CD14-positive monocyte (primary cell): ENCODE results near the gene IL7R. TPM values are rescaled to one million over a fixed set of nuclear protein-coding genes. Genes with fewer than 3 reads are reported as not detected.

ENCODE experiments used
- DNase-seq, 3 donors: peaks; one replicate each; pipeline ENCODE4 v3.0.0-alpha.2; 2011 to 2022
- H2AFZ ChIP-seq: 2 replicates; pipeline ENCODE4 v1.6.0; 2012; ENCODE audit warnings: mild to moderate bottlenecking, low read depth, low read length, inconsistent platforms; ENCODE audit not compliant: insufficient read depth, poor library complexity, severe bottlenecking
- H3K27ac ChIP-seq, 2 donors: 1 replicate in 1 of 2; 2 replicates in 1 of 2; pipeline ENCODE4 v1.5.1; 2012 to 2013; ENCODE audit warnings: low read length in 2 of 2, control low read depth in 1 of 2, inconsistent platforms in 1 of 2, low read depth in 1 of 2, mild to moderate bottlenecking in 1 of 2
- H3K27me3 ChIP-seq, 2 donors: one replicate each; pipeline versions ENCODE4 v1.6.0 to v1.6.1; 2011 to 2013; ENCODE audit warnings: low read length in 2 of 2; ENCODE audit not compliant: control insufficient read depth in 2 of 2, insufficient read depth in 2 of 2
- H3K36me3 ChIP-seq, 2 donors: replicated peaks in 1 of 2; 1 replicate in 1 of 2; 2 replicates in 1 of 2; pipeline versions ENCODE4 v1.5.1 to v1.6.1; 2012 to 2013; ENCODE audit warnings: low read length in 2 of 2, control low read depth in 1 of 2, inconsistent platforms in 1 of 2, mild to moderate bottlenecking in 1 of 2; ENCODE audit not compliant: insufficient read depth in 2 of 2, control insufficient read depth in 1 of 2
- H3K4me1 ChIP-seq, 2 donors: 1 replicate in 1 of 2; 2 replicates in 1 of 2; pipeline versions ENCODE4 v1.5.1 to v1.6.1; 2012 to 2013; ENCODE audit warnings: low read length in 2 of 2, control low read depth in 1 of 2, inconsistent platforms in 1 of 2, mild to moderate bottlenecking in 1 of 2, moderate library complexity in 1 of 2; ENCODE audit not compliant: insufficient read depth in 2 of 2, control insufficient read depth in 1 of 2
- H3K4me2 ChIP-seq: replicated peaks from 2 replicates; pipeline ENCODE3; 2012; ENCODE audit warnings: low read length, moderate library complexity, mild to moderate bottlenecking; ENCODE audit not compliant: poor library complexity, severe bottlenecking; ENCODE audit errors: extremely low read depth
- H3K4me3 ChIP-seq, 3 experiments: fragments of 200-600 bp in 1 of 3; sonication (generic) in 1 of 3; replicated peaks in 1 of 3; 1 replicate in 2 of 3; 2 replicates in 1 of 3; pipeline ENCODE4 v1.5.1; 2011 to 2013; ENCODE audit warnings: low read length in 3 of 3, mild to moderate bottlenecking in 3 of 3, control low read depth in 2 of 3, low read depth in 2 of 3, inconsistent platforms in 1 of 3, moderate library complexity in 1 of 3
- H3K79me2 ChIP-seq: 2 replicates; pipeline ENCODE4 v1.6.0; 2012; ENCODE audit warnings: mild to moderate bottlenecking, control low read depth, inconsistent platforms, low read length, moderate library complexity; ENCODE audit not compliant: insufficient read depth
- H3K9ac ChIP-seq: 2 replicates; pipeline ENCODE4 v1.6.0; 2017; ENCODE audit warnings: low read length, mild to moderate bottlenecking; ENCODE audit not compliant: insufficient read depth, poor library complexity, severe bottlenecking
- H3K9me3 ChIP-seq, 2 donors: replicated peaks in 1 of 2; 1 replicate in 1 of 2; 2 replicates in 1 of 2; pipeline versions ENCODE4 v1.5.1 to v1.6.1; 2012 to 2013; ENCODE audit warnings: low read length in 2 of 2, control low read depth in 1 of 2; ENCODE audit not compliant: control insufficient read depth in 1 of 2, insufficient read depth in 1 of 2
- H4K20me1 ChIP-seq: 2 replicates; pipeline ENCODE4 v1.6.0; 2012; ENCODE audit warnings: mild to moderate bottlenecking, low read length, control low read depth, moderate library complexity; ENCODE audit not compliant: insufficient read depth
- H3K27ac Mint-ChIP-seq, 7 donors: one replicate each; pipeline ENCODE4 v1.8.0; 2020; ENCODE audit warnings: mild to moderate bottlenecking in 7 of 7, mixed read lengths in 7 of 7, moderate library complexity in 6 of 7, inconsistent platforms in 2 of 7
- H3K27me3 Mint-ChIP-seq, 3 donors: one replicate each; pipeline ENCODE4 v1.8.0; 2021 to 2022; ENCODE audit warnings: low read depth in 3 of 3, mild to moderate bottlenecking in 3 of 3, mixed read lengths in 3 of 3, moderate library complexity in 3 of 3, inconsistent platforms in 1 of 3
- H3K36me3 Mint-ChIP-seq, 2 donors: one replicate each; pipeline ENCODE4 v1.8.0; 2020; ENCODE audit warnings: mixed read lengths in 2 of 2, inconsistent platforms in 1 of 2, mild to moderate bottlenecking in 1 of 2
- H3K4me1 Mint-ChIP-seq: one replicate; pipeline ENCODE4 v1.8.0; 2020; ENCODE audit warnings: mild to moderate bottlenecking, mixed read lengths
- H3K4me3 Mint-ChIP-seq, 2 donors: one replicate each; pipeline ENCODE4 v1.8.0; 2020; ENCODE audit warnings: mild to moderate bottlenecking in 2 of 2, mixed read lengths in 2 of 2, moderate library complexity in 1 of 2
- H3K9me3 Mint-ChIP-seq, 7 donors: one replicate each; pipeline ENCODE4 v1.8.0; 2020 to 2022; ENCODE audit warnings: mixed read lengths in 7 of 7, mild to moderate bottlenecking in 6 of 7, moderate library complexity in 6 of 7, inconsistent platforms in 2 of 7
- WGBS: methylation state at CpG from one replicate; pipeline ENCODE4 v1.1.5; 2013; ENCODE audit warnings: missing lambda C conversion rate; ENCODE audit not compliant: insufficient coverage; 5-methylcytosine and 5-hydroxymethylcytosine counted together
- intact Hi-C, 2 donors: fragments of 100-400 bp; cut with micrococcal nuclease; formaldehyde crosslinking; loops; one replicate each; pipeline versions ENCODE4 v1.15.0 to v1.15.1; 2023
- polyA plus RNA-seq, 3 donors: library from polyadenylated mRNA; depleted of rRNA in 1 of 3; unstranded in 2 of 3; stranded (reverse) in 1 of 3; fragments of 300-500 nt in 2 of 3; fragments of >200 nt in 1 of 3; fragmentation: Illumina TruSeq in 2 of 3; gene quantifications; 1 replicate in 2 of 3; 2 replicates in 1 of 3; pipeline ENCODE4 v1.2.3, GENCODE V29; 2012 to 2021
- TF ChIP-seq, protein P1 (sequence below): fragments of 200-600 bp; IDR thresholded peaks from one replicate; pipeline ENCODE4 v1.8.0; 2022; ENCODE audit warnings: antibody characterized with exemption, mild to moderate bottlenecking

IL7R gene
- polyA plus RNA-seq, 3 donors: 0.12 to 1.9 (median 1.1) TPM

DNA sequence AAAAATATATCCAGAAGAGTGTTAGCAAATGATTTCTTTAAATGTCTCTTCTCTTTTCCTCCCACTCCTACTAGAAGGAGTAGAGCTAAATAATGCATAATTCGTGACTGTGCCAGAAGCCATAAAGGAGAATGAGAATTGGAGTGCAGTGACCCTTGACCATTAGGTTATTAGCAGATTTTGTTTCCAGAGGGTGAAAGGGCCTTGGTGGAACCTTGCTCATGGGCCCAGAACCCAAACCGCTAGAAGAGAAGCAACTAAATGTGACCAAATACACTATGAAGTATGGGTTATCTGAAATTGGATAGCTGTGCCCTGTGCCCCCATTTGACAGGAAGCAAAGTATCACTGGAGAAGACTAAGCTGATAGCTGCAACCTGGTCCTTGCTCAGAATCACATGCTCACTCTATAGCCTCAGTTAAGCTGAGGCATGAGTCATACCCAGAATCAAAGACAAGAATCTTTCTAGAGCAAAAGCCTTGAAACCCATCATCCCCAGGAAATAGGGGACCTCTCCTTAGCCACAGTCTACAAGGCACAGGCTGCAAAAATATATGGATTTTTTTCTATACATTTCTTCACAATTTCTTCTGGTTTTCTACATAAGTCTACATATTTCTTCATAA lies 45.5 kb downstream of the IL7R start:
- H3K27ac ChIP-seq: no peak overlapping the region
- no peak overlapping the region for H2AFZ ChIP-seq
- H3K9me3 ChIP-seq: no peaks in the 10 kb centered on the region
- intact Hi-C loops: no loop called here
- Mint-ChIP-seq H3K27me3 (peaks cover 0 to 3% (median 0%) of the 10 kb centered on the region in 3 donors), H3K4me3 (no peak overlapping the region), H3K27ac (peak overlapping the region in 1 of 7 donors; percentile 6), H3K9me3 (peaks cover 0 to 8% (median 4%) of the 10 kb centered on the region in 7 donors), H3K4me1 (no peaks in the 10 kb centered on the region), H3K36me3 (no peaks in the 10 kb centered on the region)
- no peak overlapping the region for H3K4me2 ChIP-seq
- DNase-seq: no peak
- H3K36me3 ChIP-seq: no peaks in the 10 kb centered on the region
- no peaks in the 10 kb centered on the region for H4K20me1 ChIP-seq
- 100% methylated on average over 1 of the region's 2 CpGs for WGBS
- TF ChIP-seq, protein P1, sequence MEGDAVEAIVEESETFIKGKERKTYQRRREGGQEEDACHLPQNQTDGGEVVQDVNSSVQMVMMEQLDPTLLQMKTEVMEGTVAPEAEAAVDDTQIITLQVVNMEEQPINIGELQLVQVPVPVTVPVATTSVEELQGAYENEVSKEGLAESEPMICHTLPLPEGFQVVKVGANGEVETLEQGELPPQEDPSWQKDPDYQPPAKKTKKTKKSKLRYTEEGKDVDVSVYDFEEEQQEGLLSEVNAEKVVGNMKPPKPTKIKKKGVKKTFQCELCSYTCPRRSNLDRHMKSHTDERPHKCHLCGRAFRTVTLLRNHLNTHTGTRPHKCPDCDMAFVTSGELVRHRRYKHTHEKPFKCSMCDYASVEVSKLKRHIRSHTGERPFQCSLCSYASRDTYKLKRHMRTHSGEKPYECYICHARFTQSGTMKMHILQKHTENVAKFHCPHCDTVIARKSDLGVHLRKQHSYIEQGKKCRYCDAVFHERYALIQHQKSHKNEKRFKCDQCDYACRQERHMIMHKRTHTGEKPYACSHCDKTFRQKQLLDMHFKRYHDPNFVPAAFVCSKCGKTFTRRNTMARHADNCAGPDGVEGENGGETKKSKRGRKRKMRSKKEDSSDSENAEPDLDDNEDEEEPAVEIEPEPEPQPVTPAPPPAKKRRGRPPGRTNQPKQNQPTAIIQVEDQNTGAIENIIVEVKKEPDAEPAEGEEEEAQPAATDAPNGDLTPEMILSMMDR: no peak
- no peaks in the 10 kb centered on the region for H3K27me3 ChIP-seq
- H3K9ac ChIP-seq: no peak overlapping the region
- H3K4me1 ChIP-seq: no peaks in the 10 kb centered on the region
- H3K79me2 ChIP-seq: no peaks in the 10 kb centered on the region
- no peak overlapping the region for H3K4me3 ChIP-seq

DNA sequence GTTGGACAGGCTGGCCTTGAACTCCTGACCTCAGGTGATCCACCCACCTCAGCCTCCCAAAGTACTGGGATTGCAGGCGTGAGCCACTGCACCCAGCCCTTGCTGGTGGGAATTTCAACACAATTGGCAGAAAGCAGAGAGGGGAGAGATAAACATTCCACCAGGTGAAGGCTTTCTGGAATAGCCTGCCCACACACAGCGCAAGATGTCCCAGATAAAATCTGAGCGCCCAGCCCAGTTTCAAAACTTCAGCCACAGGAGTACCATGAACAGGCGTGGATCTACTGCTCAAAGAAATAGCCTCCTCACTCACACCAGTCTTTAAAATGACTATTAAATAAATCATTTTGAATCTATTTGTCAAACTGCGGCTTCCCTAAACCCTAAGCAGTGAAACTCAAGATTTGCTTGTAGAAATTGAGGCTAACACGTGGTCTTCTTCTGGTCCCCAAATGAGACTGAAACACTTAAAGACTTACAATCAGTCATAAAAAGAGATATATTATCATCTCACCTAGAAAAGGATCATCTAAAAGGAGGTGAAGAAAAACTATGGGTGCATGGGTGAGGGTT lies 47.0 kb downstream of the IL7R start:
- no peak for DNase-seq
- Mint-ChIP-seq H3K4me1 (no peaks in the 10 kb centered on the region), H3K27me3 (peaks cover 0 to 3% (median 0%) of the 10 kb centered on the region in 3 donors), H3K27ac (no peak overlapping the region), H3K4me3 (no peak overlapping the region), H3K36me3 (no peaks in the 10 kb centered on the region), H3K9me3 (peaks cover 0 to 8% (median 4%) of the 10 kb centered on the region in 7 donors)
- no peak overlapping the region for H3K4me2 ChIP-seq
- no peaks in the 10 kb centered on the region for H4K20me1 ChIP-seq
- no peak overlapping the region for H3K4me3 ChIP-seq
- H3K79me2 ChIP-seq: no peaks in the 10 kb centered on the region
- H3K9me3 ChIP-seq: no peaks in the 10 kb centered on the region
- intact Hi-C loops: no loop called here
- H3K9ac ChIP-seq: no peak overlapping the region
- H3K4me1 ChIP-seq: no peaks in the 10 kb centered on the region
- 96% methylated on average over 4 of the region's 6 CpGs for WGBS
- TF ChIP-seq, protein P1: no peak
- H2AFZ ChIP-seq: no peak overlapping the region
- no peaks in the 10 kb centered on the region for H3K36me3 ChIP-seq
- no peaks in the 10 kb centered on the region for H3K27me3 ChIP-seq
- no peak overlapping the region for H3K27ac ChIP-seq
